ENCODE results near the gene MZB1.

DNA sequence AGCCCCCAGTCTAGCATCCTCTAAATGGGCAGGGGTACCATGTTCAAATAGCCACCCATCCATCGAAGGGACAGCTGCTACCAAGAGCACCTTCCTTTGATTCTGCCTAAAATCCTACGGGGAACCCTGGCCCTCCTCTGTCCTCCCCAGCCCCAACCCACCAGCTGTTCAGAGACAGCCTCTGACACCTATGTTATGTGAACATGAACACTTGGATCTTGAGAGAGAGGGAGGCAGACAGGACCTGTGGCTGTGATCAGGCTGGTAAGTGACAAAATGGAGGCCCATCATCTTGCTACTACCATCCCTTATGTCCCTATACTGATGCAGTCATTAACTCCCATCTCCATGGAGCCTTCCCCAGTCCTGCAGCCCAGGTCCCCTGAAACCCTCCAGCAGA lies 14.8 kb downstream of the MZB1 start:
- TF ChIP-seq CTCF (conservative IDR thresholded peaks at IDR 0.05 in 1 of 2, IDR thresholded peaks at IDR 0.05 in 1 of 2; ENCODE audit: low read depth in 1 of 2, low read length in 2 of 2) (no peak), EZH2 (IDR thresholded peaks at IDR 0.05; ENCODE audit: low read length, missing control alignments) (no peak)

Measured in fibroblast of lung (primary cell).